HepG2 (cell line): ENCODE data around the gene CHID1. TPM values are rescaled to one million over a fixed set of nuclear protein-coding genes. Genes with fewer than 3 reads are reported as not detected.
A peak's percentile ranks its signal among the peaks of the same experiment; 100 is the strongest.

ENCODE experiments used
- AGO2 ChIP-seq: fragments of 200-400 bp; formaldehyde crosslinking; optimal IDR thresholded peaks from 2 replicates; pipeline ENCODE3; 2017; ENCODE audit warnings: mild to moderate bottlenecking, low read depth, low read length, moderate library complexity
- BRCA1 ChIP-seq: sonication (generic); formaldehyde crosslinking; IDR thresholded peaks from 2 replicates; pipeline ENCODE4 v1.4.0; 2020; ENCODE audit warnings: missing genetic modification reagents
- ETV6 ChIP-seq: sonication (generic); formaldehyde crosslinking; conservative IDR thresholded peaks from 2 replicates; pipeline ENCODE4 v1.4.0; 2020; ENCODE audit warnings: missing genetic modification reagents
- FOXO1 ChIP-seq: sonication (generic); formaldehyde crosslinking; IDR thresholded peaks from 2 replicates; pipeline ENCODE4 v1.4.0; 2020; ENCODE audit warnings: missing genetic modification reagents
- FOXO4 ChIP-seq: sonication (generic); formaldehyde crosslinking; conservative IDR thresholded peaks from 2 replicates; pipeline ENCODE4 v1.8.1; 2023; ENCODE audit warnings: missing genetic modification reagents
- GTF2F1 ChIP-seq: fragments of 150-350 bp; IDR thresholded peaks from 2 replicates; pipeline ENCODE4 v1.6.1; 2014; ENCODE audit warnings: low read length
- KAT8 ChIP-seq: IDR thresholded peaks from 2 replicates; pipeline ENCODE4 v1.6.1; 2016; ENCODE audit warnings: missing genetic modification reagents, missing compliant biosample characterization
- NFKB2 ChIP-seq: sonication (generic); formaldehyde crosslinking; IDR thresholded peaks from 2 replicates; pipeline ENCODE4 v1.4.0; 2020; ENCODE audit warnings: missing genetic modification reagents, borderline replicate concordance
- PPARG ChIP-seq: conservative IDR thresholded peaks from 2 replicates; pipeline ENCODE4 v1.6.1; 2016; ENCODE audit warnings: missing biosample characterization, missing genetic modification reagents
- SETDB1 ChIP-seq: sonication (generic); formaldehyde crosslinking; IDR thresholded peaks from 2 replicates; pipeline ENCODE4 v1.5.1; 2020; ENCODE audit warnings: missing genetic modification reagents, mild to moderate bottlenecking, borderline replicate concordance
- STAG1 ChIP-seq: sonication (generic); formaldehyde crosslinking; IDR thresholded peaks from 2 replicates; pipeline ENCODE4 v1.4.0; 2020; ENCODE audit warnings: missing genetic modification reagents
- THRA ChIP-seq: sonication (generic); formaldehyde crosslinking; IDR thresholded peaks from 2 replicates; pipeline ENCODE4 v1.4.0; 2020; ENCODE audit warnings: missing genetic modification reagents, borderline replicate concordance
- ZBTB21 ChIP-seq: sonication (generic); formaldehyde crosslinking; IDR thresholded peaks from 2 replicates; pipeline ENCODE4 v1.4.0; 2020; ENCODE audit warnings: missing genetic modification reagents
- ZNF12 ChIP-seq: sonication (generic); formaldehyde crosslinking; IDR thresholded peaks from 2 replicates; pipeline ENCODE4 v1.5.0; 2020; ENCODE audit warnings: missing genetic modification reagents
- ZNF136 ChIP-seq: sonication (generic); formaldehyde crosslinking; IDR thresholded peaks from 2 replicates; pipeline ENCODE4 v1.8.1; 2022; ENCODE audit warnings: low read depth, mild to moderate bottlenecking, moderate library complexity, missing genetic modification reagents
- ZNF234 ChIP-seq: sonication (generic); formaldehyde crosslinking; conservative IDR thresholded peaks from 2 replicates; pipeline ENCODE4 v1.5.1; 2020; ENCODE audit warnings: mild to moderate bottlenecking, missing genetic modification reagents
- ZNF235 ChIP-seq: sonication (generic); formaldehyde crosslinking; IDR thresholded peaks from 2 replicates; pipeline ENCODE4 v1.8.1; 2023; ENCODE audit warnings: mild to moderate bottlenecking, missing genetic modification reagents, borderline replicate concordance
- ZNF296 ChIP-seq: sonication (generic); formaldehyde crosslinking; conservative IDR thresholded peaks from 2 replicates; pipeline ENCODE4 v1.5.0; 2020; ENCODE audit warnings: mild to moderate bottlenecking, missing genetic modification reagents
- ZNF30 ChIP-seq: sonication (generic); formaldehyde crosslinking; IDR thresholded peaks from 2 replicates; pipeline ENCODE4 v1.5.0; 2020; ENCODE audit warnings: mild to moderate bottlenecking, missing genetic modification reagents
- ZNF431 ChIP-seq: sonication (generic); formaldehyde crosslinking; IDR thresholded peaks from 2 replicates; pipeline ENCODE4 v1.9.0; 2022; ENCODE audit warnings: missing genetic modification reagents, low read depth, mild to moderate bottlenecking, borderline replicate concordance
- ZNF589 ChIP-seq: sonication (generic); formaldehyde crosslinking; conservative IDR thresholded peaks from 2 replicates; pipeline ENCODE4 v1.8.0; 2022; ENCODE audit warnings: mild to moderate bottlenecking, moderate library complexity, missing genetic modification reagents
- ZNF609 ChIP-seq: sonication (generic); formaldehyde crosslinking; IDR thresholded peaks from 2 replicates; pipeline ENCODE4 v1.4.0; 2020; ENCODE audit warnings: mild to moderate bottlenecking, missing genetic modification reagents, borderline replicate concordance
- ZNF713 ChIP-seq: sonication (generic); formaldehyde crosslinking; IDR thresholded peaks from 2 replicates; pipeline ENCODE4 v1.4.0; 2020; ENCODE audit warnings: mild to moderate bottlenecking, missing genetic modification reagents
- polyA plus RNA-seq, 8 experiments: library from polyadenylated mRNA; depleted of rRNA in 3 of 8; stranded (reverse) in 7 of 8; unstranded in 1 of 8; fragments of >200 nt; fragmentation: Illumina TruSeq in 4 of 8; extraction: Trizol in 4 of 8; gene quantifications; 2 replicates each; pipeline versions ENCODE4 v1.2.1 to v1.2.3, GENCODE V29; 2011 to 2016; ENCODE audit warnings: low read depth in 4 of 8, missing spikeins in 1 of 8, mixed read lengths in 1 of 8; ENCODE audit not compliant: insufficient read depth in 1 of 8
- total RNA-seq, 5 experiments: library from RNA; depleted of rRNA; stranded (reverse); fragments of >200 nt; fragmentation: Illumina TruSeq; extraction: Trizol; gene quantifications; 2 replicates each; pipeline ENCODE4 v1.2.3, GENCODE V29; 2016; ENCODE audit warnings: low read depth in 1 of 5

Gene CHID1
- total and polyA plus RNA-seq, 2 of the 13 experiments (the other 11 are each of a cell fraction or from before 2014, with no cell fraction given), result 65.1 to 93.6 TPM

GRCh38 chr11:838441-839279, 72.0 kb downstream of the CHID1 start (continued):
- TF ChIP-seq ZNF296 (no peak), SETDB1 (CRISPR knock-in tag) (no peak), ZNF431 (CRISPR knock-in tag) (peak; percentile 50; the same call in 1 of the 2 replicates), ZNF234 (CRISPR knock-in tag) (no peak), STAG1 (CRISPR knock-in tag) (peak; percentile 46), ZNF12 (CRISPR knock-in tag) (0 out of 2 replicates have a peak, but pooled peaks have one; percentile 9), AGO2 (peak; percentile 67), ZNF30 (CRISPR knock-in tag) (no peak), KAT8 (CRISPR knock-in tag) (peak; percentile 45; the same call in 1 of the 2 replicates), FOXO1 (CRISPR knock-in tag) (no peak), GTF2F1 (no peak), ZNF713 (CRISPR knock-in tag) (no peak), ZNF609 (CRISPR knock-in tag) (0 out of 2 replicates have a peak, but pooled peaks have one; percentile 41), PPARG (CRISPR knock-in tag) (peak; percentile 50; the same call in 1 of the 2 replicates), THRA (CRISPR knock-in tag) (no peak), ZNF235 (no peak), ETV6 (CRISPR knock-in tag) (no peak; the same call in 1 of the 2 replicates), NFKB2 (CRISPR knock-in tag) (0 out of 2 replicates have a peak, but pooled peaks have one; percentile 55), BRCA1 (no peak), ZBTB21 (no peak), ZNF589 (CRISPR knock-in tag) (peak; percentile 68; the same call in 1 of the 2 replicates), ZNF136 (CRISPR knock-in tag) (no peak), FOXO4 (no peak)
